Heart right ventricle (tissue), 16 donors: ENCODE measurements around the gene CPT2. TPM values are rescaled to one million over a fixed set of nuclear protein-coding genes. Genes with fewer than 3 reads are reported as not detected.

Experiments
- ATAC-seq, 8 donors: fragments of 200-7000 bp; cut with Tn5 transposase; one replicate each; pipeline ENCODE4 v1.9.1; 2020; ENCODE audit warnings: mild to moderate bottlenecking in 8 of 8, moderate library complexity in 8 of 8, moderate number of reproducible peaks in 1 of 8
- DNase-seq, 2 donors: peaks; one replicate each; pipeline ENCODE4 v3.0.0-alpha.2; 2020
- H3K27ac ChIP-seq, 10 donors: fragments of 200-600 bp; sonication (generic) in 2 of 10; one replicate each; pipeline versions ENCODE4 v1.5.0 to v1.8.0; 2020 to 2022; ENCODE audit warnings: mild to moderate bottlenecking in 3 of 10
- H3K27me3 ChIP-seq, 7 donors: fragments of 200-600 bp; one replicate each; pipeline ENCODE4 v1.8.0; 2021 to 2022; ENCODE audit warnings: mild to moderate bottlenecking in 2 of 7
- H3K36me3 ChIP-seq, 9 donors: fragments of 200-600 bp; sonication (generic) in 1 of 9; one replicate each; pipeline versions ENCODE4 v1.5.0 to v1.8.0; 2020 to 2022; ENCODE audit warnings: mild to moderate bottlenecking in 2 of 9
- H3K4me1 ChIP-seq, 9 donors: fragments of 200-600 bp; sonication (generic) in 1 of 9; one replicate each; pipeline versions ENCODE4 v1.5.0 to v1.8.0; 2020 to 2022; ENCODE audit warnings: mild to moderate bottlenecking in 4 of 9
- H3K4me3 ChIP-seq, 10 donors: fragments of 200-600 bp; sonication (generic) in 2 of 10; one replicate each; pipeline versions ENCODE4 v1.5.0 to v1.8.0; 2020 to 2022; ENCODE audit warnings: mild to moderate bottlenecking in 7 of 10, moderate library complexity in 2 of 10
- H3K9me3 ChIP-seq, 11 donors: fragments of 200-600 bp in 10 of 11; sonication (generic) in 2 of 11; one replicate each; pipeline versions ENCODE4 v1.5.0 to v1.8.0; 2013 to 2022; ENCODE audit warnings: mild to moderate bottlenecking in 2 of 11, control low read depth in 1 of 11, moderate library complexity in 1 of 11
- CTCF ChIP-seq, 9 donors: fragments of 200-600 bp; sonication (generic) in 2 of 9; IDR thresholded peaks; one replicate each; pipeline versions ENCODE4 v1.5.0 to v1.8.0; 2021 to 2022; ENCODE audit warnings: antibody characterized with exemption in 9 of 9, mild to moderate bottlenecking in 5 of 9, moderate library complexity in 1 of 9
- WGBS, 2 donors: extraction: QIAGEN DNeasy Blood & Tissue Kit; methylation state at CpG; one replicate each; pipeline ENCODE4 v1.1.7; 2013; ENCODE audit warnings: inconsistent platforms in 1 of 2; 5-methylcytosine and 5-hydroxymethylcytosine counted together
- intact Hi-C, 10 donors: fragments of 100-400 bp; cut with DNase I; formaldehyde crosslinking; loops; one replicate each; pipeline versions ENCODE4 v1.11.1 to v1.14.2; 2022
- polyA plus RNA-seq, 2 donors: library from polyadenylated mRNA; stranded (reverse); fragments of 200-250 nt; gene quantifications; one replicate each; pipeline ENCODE4 v1.2.3, GENCODE V29; 2013
- total RNA-seq, 10 donors: library from RNA; stranded (reverse); fragmentation: NEBNext Ultra II Directional in 3 of 10; extraction: Animal tissue kit (Norgen Biotek cat#: 25700) in 3 of 10; gene quantifications; one replicate each; pipeline versions ENCODE4 v1.2.1 to v1.2.4, GENCODE V29; 2021 to 2023
- donor health status: Arrhythmogenic right ventricular cardiomyopathy.
- donor health status: ischemic (EF 13 %, LVEDD 7.1; RV severe dilation, severe dysfunction).
- donor health status: healthy with polysubstance abuse.
- donor health status: DM: no; HTN: yes; CAD: no.
- donor health status: DM: no; HTN: no; CAD: no.
- donor health status: ischemic (EF 25% LVEDD 6.9; RV normal size, moderate dysfunction).
- donor health status: ischemic (EF 25% LVEDD 5.7; RV mildly dilated, moderate dysfunction).
- donor health status: healthy.
- donor health status: DM: yes; HTN: yes; CAD: no.
- donor health status: Ischemic cardiomyopathy.
- donor health status: ischemic (EF 35%, LVEDD 5.7; RV mildly dilated, moderate dysfunction).
- donor health status: nonischemic (EF 11% LVEDD 7.7; RV severe dilation, severe dysfunction).
- donor health status: DM: yes; HTN: yes; CAD: no.
- donor health status: PGD.
- donor health status: ischemic (EF 29% LVEDD 5.4; RV normal size, mild dysfunction).
- donor health status: nonischemic (EF 23%, LVEDD 6.1; RV moderate dilation, normal function).

Gene CPT2
- total and polyA plus RNA-seq, 12 donors = 10.3 to 48.7 (median 36.8) TPM

- intact Hi-C loops = no loop called here
- Histone ChIP-seq H3K4me1 (peaks cover 0 to 11% (median 0%) of the 10 kb centered on the region in 9 donors), H3K36me3 (peaks cover 0 to 33% (median 0%) of the 10 kb centered on the region in 9 donors), H3K4me3 (no peak overlapping the region), H3K9me3 (no peaks in the 10 kb centered on the region), H3K27me3 (no peaks in the 10 kb centered on the region), H3K27ac (no peak overlapping the region)
- TF ChIP-seq CTCF (IDR thresholded peaks at IDR 0.05) = no peak
- no peak for DNase-seq
- WGBS, 2 donors = 86 to 88% methylated on average over 5 of the region's 5 CpGs
- ATAC-seq = peak in 2 of 8 donors; percentile 19 to 38
These were observed 60.9 kb downstream of the CPT2 start for GRCh38 chr1:53257454-53258081.

GRCh38 chr1:53258216-53258615 is 61.6 kb downstream of the CPT2 start:
- WGBS, 2 donors = 83 to 87% methylated on average over 1 of the region's 1 CpG
- peaks cover 0 to 11% (median 0%) of the 10 kb centered on the region in 9 donors for H3K4me1 ChIP-seq

DNA sequence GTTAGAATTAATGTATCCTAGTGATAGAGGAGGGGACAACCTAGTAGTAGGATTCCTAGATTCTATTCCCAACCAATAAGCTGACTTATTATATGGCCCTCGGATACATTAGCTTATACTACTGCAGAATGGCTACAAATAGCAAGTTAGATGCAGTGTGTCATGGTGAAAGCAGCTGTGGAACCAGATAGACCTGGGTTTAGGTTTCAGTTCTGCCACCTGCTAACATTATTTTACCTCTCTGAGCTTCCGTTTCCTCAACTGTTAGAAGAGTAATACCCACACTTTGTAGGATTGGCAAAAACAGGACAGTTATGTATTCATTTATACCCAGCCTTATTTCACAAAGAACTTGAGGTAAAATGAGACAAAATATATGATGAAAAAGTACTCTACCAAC is 63.3 kb downstream of the CPT2 start:
- H3K9me3 ChIP-seq = no peaks in the 10 kb centered on the region
- H3K4me1 ChIP-seq = peaks cover 0 to 11% (median 0%) of the 10 kb centered on the region in 9 donors
- DNase-seq (no peak), ATAC-seq (no peak)
- 90 to 97% methylated on average over 2 of the region's 2 CpGs for WGBS, 2 donors
- intact Hi-C loops = no loop called here
- no peak overlapping the region for H3K4me3 ChIP-seq
- H3K27ac ChIP-seq = no peak overlapping the region
- peaks cover 0 to 49% (median 0%) of the 10 kb centered on the region in 9 donors for H3K36me3 ChIP-seq
- H3K27me3 ChIP-seq = no peaks in the 10 kb centered on the region
- no peak for TF ChIP-seq CTCF (IDR thresholded peaks at IDR 0.05)

More at GRCh38 chr1:53258216-53258615, 61.6 kb downstream of the CPT2 start:
- Histone ChIP-seq H3K4me3 (no peak overlapping the region), H3K27ac (no peak overlapping the region), H3K9me3 (no peaks in the 10 kb centered on the region), H3K36me3 (peaks cover 0 to 38% (median 0%) of the 10 kb centered on the region in 9 donors), H3K27me3 (no peaks in the 10 kb centered on the region)
- intact Hi-C loops = no loop called here
- no peak for TF ChIP-seq CTCF (IDR thresholded peaks at IDR 0.05)
- DNase-seq (no peak), ATAC-seq (peak in 1 of 8 donors; percentile 28)

DNA sequence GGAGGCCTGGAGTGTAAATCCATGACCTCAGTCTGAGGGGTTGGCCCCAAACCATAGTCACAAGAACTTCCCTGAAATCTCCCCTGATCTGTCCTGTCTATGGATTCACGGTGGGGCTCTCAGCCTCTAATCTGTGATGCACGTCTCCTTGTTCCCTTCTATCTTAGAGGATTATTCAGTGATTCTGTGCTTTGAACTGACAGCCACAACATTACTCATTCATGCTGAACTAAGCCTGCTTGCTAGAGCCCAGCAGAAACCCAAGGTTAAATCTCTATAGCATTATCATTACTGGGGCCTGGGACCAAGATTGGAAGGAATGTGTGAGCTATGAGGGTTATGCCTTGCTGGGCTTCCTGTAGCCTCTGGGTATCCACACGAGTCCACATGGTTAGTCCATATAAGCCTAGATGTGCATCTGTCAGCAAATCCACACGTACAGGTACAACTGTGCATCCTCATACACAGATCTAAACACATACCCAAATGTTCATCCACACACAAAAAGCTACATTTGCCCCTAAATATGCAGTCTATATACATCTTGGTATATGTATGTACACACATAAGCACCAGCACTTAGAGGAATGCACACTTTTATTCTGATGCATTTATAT is 64.1 kb downstream of the CPT2 start:
- Histone ChIP-seq H3K4me1 (peaks cover 0 to 11% (median 0%) of the 10 kb centered on the region in 9 donors), H3K9me3 (no peaks in the 10 kb centered on the region), H3K4me3 (no peak overlapping the region), H3K36me3 (peaks cover 0 to 56% (median 0%) of the 10 kb centered on the region in 9 donors), H3K27me3 (no peaks in the 10 kb centered on the region), H3K27ac (no peak overlapping the region)
- TF ChIP-seq CTCF (IDR thresholded peaks at IDR 0.05) = no peak
- intact Hi-C loops = no loop called here
- ATAC-seq = no peak
- WGBS, 2 donors = 77 to 83% methylated on average over 4 of the region's 4 CpGs
- DNase-seq = no peak
